Measurements from ENCODE around the gene GALNTL6.

DNA sequence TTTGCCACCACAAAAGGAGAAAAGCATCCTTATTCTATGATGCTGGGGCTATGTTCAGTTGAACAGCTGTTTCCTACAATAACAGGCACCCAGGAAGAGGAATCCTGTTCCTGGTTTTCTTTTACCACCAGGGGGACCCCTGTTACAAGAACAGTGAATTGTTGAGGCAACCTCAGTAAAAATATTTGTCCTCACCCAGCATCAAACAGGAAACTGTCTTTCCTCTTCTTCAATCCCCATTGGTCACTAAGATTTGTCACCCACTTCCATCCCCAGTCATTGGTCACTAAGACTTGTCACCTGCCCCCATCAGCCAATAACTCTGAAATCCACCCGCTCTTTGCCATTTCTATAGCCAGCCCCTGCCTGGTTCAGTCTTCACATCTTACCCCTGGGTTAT lies 1211.9 kb downstream of the GALNTL6 start:
- TF ChIP-seq, protein P1, sequence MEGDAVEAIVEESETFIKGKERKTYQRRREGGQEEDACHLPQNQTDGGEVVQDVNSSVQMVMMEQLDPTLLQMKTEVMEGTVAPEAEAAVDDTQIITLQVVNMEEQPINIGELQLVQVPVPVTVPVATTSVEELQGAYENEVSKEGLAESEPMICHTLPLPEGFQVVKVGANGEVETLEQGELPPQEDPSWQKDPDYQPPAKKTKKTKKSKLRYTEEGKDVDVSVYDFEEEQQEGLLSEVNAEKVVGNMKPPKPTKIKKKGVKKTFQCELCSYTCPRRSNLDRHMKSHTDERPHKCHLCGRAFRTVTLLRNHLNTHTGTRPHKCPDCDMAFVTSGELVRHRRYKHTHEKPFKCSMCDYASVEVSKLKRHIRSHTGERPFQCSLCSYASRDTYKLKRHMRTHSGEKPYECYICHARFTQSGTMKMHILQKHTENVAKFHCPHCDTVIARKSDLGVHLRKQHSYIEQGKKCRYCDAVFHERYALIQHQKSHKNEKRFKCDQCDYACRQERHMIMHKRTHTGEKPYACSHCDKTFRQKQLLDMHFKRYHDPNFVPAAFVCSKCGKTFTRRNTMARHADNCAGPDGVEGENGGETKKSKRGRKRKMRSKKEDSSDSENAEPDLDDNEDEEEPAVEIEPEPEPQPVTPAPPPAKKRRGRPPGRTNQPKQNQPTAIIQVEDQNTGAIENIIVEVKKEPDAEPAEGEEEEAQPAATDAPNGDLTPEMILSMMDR (IDR thresholded peaks at IDR 0.05; ENCODE audit: extremely low read depth in 1 of 2, insufficient read depth in 1 of 2, low read depth in 1 of 2, low read length in 2 of 2), result peak; percentile 33 to 41
- TF ChIP-seq POLR2A (IDR thresholded peaks at IDR 0.05; ENCODE audit: low read depth, low read length), result no peak
- TF ChIP-seq POLR2AphosphoS5 (IDR thresholded peaks at IDR 0.05; ENCODE audit: insufficient read depth, low read depth, low read length), result no peak
- TF ChIP-seq JUN (IDR thresholded peaks at IDR 0.05; ENCODE audit: borderline replicate concordance, insufficient read depth, insufficient read length, low read depth), result no peak
- TF ChIP-seq, protein P2, sequence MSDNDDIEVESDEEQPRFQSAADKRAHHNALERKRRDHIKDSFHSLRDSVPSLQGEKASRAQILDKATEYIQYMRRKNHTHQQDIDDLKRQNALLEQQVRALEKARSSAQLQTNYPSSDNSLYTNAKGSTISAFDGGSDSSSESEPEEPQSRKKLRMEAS (IDR thresholded peaks at IDR 0.05; ENCODE audit: insufficient read depth, insufficient read length), result no peak

All from endothelial cell of umbilical vein (primary cell).